GM12874 (cell line): ENCODE data around the gene FAM168A.

ENCODE experiments used
- CTCF ChIP-seq: IDR thresholded peaks from 2 replicates; pipeline ENCODE4 v1.5.1; 2011; ENCODE audit warnings: low read depth, mild to moderate bottlenecking, control low read depth, low read length, moderate library complexity; ENCODE audit not compliant: insufficient read depth

Gene FAM168A

GRCh38 chr11:73623686-73624085 is 25.8 kb upstream of the FAM168A start:
- no peak for TF ChIP-seq CTCF

- TF ChIP-seq CTCF = no peak
Measured at GRCh38 chr11:73622926-73623593, 25.1 kb upstream of the FAM168A start.

GRCh38 chr11:73614591-73614990 is 16.7 kb upstream of the FAM168A start:
- no peak for TF ChIP-seq CTCF

- no peak for TF ChIP-seq CTCF
Measured at GRCh38 chr11:73612601-73613140, 14.8 kb upstream of the FAM168A start.

- no peak for TF ChIP-seq CTCF
Measured at GRCh38 chr11:73598719-73599379, 937 bp upstream of the FAM168A start.

GRCh38 chr11:73597336-73597955 is 466 bp downstream of the FAM168A start:
- no peak for TF ChIP-seq CTCF

- TF ChIP-seq CTCF = no peak
Measured at GRCh38 chr11:73596547-73596946, 1.4 kb downstream of the FAM168A start.
